Activated naive CD4-positive, alpha-beta T cell treated with Interleukin-2 at 50 U/mL for 16 hours (primary cell): ENCODE results near the gene RUNDC3A.
"Not testable (repeated sequence)": the region's sequence is repeated elsewhere in the genome, so short reads cannot be mapped to it uniquely, and the experiment has no call there.

Experiments
- DNase-seq: peaks from one replicate; pipeline ENCODE4 v3.0.0-alpha.2; 2020

Gene RUNDC3A

DNA sequence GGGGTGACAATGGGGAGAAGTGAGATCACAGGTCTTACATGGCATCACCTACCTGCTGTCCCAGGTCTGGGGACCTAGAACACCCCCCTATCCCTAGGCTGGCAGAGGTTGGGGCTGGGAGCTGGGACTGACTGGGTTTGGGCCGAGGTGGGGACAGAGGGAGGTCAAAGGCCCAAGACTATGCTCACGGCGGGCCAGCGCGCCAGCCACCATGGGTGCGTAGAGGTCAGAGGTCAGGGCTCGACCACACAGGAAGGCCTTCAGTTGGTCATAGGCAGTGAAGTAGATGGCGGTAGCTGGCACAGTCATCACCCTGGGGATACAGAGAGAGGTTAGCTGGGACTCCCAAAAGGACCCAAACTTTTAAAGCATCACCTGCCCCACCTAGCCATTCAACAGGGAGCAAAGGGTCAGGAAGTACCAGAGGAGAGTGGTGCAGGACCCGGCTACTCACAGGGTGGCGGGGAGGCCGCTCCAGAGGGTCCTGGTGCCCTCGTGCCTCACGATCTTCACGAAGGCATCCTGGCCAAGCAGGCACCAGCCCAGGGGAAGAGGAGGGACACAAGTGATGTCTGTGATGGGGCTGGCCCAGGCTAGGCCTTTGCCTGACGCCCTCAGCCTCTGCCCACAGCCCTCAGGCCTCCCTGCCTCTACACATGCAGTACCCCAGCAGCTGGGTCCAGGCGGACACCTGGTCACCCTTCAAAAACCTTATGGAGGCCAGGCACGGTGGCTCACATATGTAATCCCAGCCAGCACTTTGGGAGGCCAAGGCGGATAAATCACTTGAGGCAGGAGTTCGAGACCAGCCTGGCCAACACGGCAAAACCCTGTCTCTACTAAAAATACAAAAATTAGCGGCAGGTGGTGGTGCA, 13.1 kb downstream of the RUNDC3A start:
- DNase-seq: no peak

DNA sequence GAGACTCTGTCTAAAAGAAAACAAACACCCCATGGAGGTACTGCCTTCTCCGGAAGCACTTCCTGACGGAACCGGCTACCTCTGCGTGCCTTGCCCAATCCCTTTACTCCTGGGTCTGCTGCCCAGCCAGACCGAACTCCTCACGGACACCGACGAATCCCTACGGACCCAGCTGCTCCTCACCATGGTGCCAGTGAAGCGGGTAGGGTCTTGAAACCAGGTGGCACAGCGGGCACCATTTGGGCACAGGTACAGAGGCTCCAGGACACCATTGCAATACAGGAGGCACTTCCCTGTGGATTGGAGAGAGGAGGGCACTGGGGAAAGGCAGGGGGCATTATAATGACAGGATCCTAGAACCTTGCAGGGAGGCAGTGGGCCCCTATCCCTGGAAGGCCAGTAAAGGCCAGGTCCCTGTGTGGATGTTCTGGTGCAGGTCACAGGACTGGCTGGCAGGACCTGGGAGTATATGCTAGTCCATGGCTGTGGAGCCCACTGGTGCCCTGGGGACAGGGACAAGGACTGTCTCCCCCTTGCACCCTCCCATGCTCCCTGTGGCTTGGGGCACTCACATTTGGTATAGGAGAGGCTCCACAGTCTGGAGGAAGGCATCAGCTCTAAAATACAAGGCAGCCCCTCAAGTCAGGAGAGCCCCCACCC, 14.0 kb downstream of the RUNDC3A start:
- DNase-seq: no peak

DNA sequence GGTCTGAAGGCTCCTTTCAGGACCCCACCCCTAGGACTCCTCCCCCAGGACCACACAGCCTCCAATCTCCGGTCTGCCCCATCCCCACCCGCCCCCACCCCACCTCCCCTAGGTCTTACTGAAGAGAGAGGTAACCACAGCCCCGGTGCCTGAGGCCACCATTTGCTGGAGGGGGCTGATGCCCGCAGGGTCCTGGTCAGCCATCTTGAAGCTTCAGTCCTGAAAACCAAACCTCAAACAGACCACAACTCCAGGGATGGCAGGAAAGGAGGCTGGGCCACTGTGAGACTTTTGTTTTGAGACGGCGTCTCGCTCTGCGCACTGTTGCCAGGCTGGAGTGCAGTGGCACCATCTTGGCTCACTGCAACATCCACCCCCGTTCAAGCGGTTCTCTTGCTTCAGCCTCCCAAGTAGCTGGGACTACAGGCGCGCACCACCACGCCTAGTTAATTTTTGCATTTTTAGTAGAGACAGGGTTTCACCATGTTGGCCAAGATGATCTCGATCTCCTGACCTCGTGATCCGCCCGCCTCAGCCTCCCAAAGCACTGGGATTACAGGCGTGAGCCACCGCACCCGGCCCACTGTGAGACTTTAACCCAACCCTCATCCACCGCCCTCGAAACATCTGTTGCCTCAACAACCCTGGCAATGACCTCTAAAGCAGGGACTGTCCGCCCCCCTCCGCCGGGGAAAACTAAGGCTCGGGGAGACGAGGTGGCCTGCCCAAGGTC, 15.1 kb downstream of the RUNDC3A start:
- DNase-seq: no peak

DNA sequence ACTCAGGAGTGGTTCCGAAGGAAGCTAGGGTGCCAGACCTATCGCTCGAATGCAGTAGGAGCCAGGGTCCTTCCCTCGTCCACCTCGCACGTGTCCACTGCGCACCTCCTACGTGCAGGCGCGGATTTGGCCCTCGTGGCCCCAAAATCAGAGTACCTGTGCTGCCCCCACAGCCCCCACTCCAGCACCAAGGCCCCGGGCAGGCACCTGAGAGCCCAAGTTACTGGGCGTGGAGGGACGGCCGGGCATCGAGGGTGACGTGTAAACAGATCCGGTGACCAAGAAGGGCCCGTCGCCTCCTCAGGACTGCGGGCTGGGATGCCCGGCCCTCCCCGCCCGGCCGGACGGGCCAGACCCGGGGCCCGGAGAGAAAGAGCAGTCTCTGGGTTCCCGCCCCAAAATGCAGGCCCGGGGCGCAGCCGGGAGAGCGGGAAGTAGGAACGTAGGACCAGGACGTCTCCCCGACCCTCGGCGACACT, 15.7 kb downstream of the RUNDC3A start:
- DNase-seq: no peak

DNA sequence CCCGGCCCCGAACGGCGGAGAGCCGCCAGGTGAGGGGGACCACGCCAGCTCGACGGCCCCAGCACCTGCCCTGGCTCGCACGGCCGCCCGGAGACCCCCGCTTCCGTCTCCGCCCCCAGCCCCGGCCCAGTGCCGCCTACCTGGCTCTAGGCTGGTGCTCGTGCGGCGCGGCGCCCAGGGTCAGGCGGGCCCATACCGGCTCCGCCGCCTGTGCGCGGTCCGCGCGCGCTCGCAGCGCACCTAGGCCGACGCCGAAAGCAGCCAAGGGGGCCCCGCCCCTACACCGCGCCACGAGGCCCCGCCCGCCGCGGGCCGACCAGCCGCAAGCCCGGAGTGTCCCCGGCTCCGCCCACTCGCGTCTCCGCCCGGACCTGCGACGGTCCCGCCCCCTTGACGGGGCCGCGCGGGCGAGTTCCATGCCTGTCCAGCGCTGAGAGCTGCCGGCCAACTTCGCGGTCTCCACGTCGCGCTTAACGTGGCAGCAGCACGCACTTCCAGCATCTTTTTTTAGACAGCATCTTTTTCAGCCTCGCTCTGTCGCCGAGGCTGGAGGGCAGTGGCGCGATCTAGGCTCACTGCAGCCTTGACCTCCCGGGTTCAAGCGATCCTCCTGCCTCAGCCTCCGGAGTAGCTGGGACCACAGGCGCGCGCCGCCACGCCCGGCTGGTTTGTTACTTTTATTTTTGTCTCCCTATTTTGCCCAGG, 16.3 kb downstream of the RUNDC3A start, which contains the start of gene SLC25A39:
Gene SLC25A39, minus strand, starts transcription at position 253 of the 705 bp plus-strand sequence. CDS start 1,261 bp downstream, outside the sequence.
- peak; percentile 96 for DNase-seq

DNA sequence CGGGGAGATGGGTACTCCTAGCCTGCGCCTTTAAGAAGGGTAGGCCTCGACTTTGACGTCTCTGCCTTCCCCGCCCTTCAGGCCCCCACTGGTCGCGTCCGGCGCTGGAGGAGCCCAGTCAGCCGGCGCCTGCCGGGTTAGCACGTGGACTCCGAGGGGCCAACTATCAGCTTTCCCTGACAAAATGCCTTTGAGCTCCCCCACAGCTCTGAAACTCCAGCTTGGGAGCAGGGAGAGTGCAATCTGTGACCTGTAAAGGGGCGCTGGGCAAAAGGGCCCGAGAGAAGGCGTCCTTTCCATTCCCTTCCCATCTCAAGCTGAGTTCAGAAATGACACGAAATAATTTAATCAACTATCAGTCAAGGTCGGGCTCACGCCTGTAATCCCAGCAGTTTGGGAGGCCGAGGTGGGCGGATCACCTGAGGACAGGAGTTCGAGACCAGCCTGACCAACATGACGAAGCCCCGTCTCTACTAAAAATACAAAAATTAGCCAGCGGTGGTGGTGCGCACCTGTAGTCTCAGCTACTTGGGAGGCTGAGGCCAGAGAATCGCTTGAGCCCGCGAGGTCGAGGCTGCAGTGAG, 18.6 kb downstream of the RUNDC3A start:
- peak; percentile 94 for DNase-seq

DNA sequence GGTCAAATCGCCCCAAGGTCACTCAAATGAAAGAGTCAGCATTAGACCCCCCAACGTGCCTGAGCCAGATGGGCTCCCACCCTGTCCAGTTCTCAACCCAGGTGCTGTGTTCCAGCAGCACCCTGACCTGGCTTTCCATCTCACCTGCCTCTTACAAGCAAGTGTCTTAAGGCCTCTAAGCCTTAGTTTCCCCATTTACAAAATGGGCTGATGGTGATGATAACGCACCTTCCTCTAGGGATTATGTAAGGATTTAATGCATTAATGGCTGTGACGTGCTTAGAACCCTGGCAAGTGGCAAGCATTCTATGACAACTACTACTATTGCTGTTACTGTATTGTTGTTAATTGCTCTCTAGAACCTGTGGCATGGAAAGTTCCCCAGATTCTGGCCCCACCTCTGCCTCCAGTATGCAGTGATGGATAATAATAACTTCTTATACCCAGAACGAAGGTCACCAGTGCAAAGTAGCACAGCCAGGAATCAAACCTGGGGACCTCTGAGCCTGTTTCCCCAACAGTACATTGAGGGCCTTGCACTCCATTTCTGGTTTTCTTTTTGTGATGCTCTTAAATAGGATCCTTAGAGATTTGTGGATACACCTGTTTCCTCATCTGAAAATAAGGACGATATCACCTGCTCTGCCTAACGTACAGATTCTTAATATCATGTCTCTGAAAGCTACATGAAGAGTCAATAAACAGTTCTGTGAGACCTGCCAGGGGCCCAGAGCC, 19.5 kb downstream of the RUNDC3A start:
- DNase-seq: no peak

DNA sequence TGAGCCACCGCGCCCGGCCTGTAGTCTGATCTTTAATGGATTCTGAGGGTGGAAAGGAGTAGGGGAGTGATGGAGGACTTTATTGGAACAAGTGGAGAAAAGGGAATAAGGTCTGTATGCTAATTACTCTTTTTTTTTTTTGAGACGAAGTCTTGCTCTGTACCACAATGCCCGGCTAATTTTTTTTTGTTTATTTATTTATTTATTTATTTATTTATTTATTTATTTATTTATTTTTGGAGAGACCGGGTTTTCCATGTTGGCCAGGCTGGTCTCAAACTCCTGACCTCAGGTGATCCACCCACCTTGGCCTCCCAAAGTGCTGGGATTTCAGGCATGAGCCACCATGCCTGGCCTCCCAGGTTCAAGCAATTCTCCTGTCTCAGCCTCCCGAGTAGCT, 21.1 kb downstream of the RUNDC3A start:
- not testable (repeated sequence) for DNase-seq

DNA sequence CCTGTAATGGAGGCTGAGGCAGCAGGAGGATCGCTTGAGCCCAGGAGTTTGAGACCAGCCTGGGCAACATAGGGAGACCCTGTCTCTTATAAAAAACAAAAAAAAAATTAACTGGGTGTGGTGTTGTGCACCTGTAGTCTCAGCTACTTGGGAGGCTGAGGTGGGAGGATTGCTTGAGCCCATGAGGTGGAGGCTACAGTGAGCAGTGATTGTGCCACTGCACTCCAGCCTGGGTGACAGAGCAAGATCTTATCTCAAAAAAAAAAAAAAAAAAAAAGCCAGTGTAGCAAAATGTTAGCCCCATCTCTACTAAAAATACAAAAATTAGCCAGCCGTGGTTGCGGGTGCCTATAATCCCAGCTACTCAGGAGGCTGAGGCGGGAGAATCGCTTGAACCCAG, 21.9 kb downstream of the RUNDC3A start:
- DNase-seq: not testable (repeated sequence)

DNA sequence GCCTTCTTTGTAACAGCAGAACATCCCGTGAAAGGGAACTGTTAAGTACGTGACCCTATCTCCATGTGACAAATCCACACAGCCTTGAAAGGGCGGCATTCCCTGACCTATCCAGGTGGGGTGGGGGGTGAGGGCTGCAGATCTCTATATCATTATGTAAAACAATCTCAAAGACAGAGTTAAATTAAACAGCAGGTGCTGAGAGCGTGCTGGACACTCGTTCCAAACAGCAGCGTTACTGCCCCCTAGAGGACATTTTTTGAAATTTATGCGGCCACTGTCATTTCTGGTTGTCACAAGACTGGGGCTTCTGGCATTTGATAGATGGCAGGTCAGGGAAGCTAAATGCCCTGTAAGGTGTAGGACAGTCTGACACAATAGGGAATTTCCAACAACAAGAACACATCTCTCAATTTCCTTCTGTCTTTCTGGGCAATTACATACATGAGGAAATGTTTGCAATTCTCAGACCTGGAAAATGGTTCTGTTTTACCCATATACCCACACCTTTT, 22.9 kb downstream of the RUNDC3A start:
- DNase-seq: peak; percentile 65

DNA sequence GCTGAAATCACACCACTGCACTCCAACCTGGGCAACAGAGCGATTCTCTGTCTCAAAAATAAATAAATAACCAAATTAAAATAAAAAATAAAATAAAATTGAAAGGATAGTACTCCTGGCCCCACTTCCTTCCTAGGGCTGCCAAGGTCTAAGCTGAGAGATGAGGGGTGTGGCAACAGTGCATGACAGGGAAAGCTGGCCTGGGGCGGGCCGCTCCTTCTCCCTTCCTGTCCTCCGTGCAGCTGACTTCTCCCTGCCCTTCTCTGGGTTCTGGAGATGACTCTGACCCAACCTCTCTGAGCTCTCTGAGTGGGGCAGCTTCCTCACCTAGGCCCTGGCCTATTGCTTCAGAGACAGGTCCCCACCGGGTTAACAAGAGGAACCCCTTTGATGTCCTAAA, 25.0 kb downstream of the RUNDC3A start:
- no peak for DNase-seq

DNA sequence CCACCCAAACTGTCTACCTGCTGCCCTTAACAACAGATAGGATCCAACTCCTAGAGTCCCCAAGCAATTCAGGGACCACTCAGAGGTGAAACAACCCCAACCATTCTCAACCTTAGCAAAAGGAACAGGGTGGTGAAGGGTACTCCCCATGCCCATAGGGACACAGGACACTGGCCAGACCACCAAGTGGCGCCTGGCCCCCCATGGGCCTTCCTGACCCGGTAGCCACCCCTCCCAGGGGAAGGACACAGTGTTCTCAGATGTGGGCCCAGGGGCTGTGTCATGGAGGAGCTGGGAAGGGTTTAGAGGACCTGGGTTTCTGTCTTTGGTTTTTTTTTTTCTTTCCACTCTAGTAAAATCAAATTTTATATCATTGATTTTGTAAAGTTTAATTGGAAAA, 25.9 kb downstream of the RUNDC3A start:
- no peak for DNase-seq

DNA sequence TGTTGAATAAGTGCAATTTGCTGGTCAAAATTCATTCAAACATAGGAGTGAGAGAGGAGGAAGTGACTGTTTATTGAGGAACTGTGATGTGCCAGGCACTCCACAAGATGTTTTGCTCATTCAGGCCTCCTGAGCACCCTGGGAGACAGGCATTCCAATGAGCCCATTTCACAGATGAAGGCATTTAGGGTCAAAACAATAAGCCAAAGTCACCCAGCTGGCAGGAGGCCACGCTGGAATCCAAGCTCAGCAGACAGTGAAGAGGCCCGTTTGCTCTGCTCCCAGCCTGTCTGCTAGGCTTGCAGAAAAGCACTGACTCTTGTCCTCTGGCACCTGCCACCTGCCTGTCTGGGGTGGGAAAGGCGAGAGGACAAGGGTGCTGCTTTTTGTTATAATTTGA, 26.3 kb downstream of the RUNDC3A start:
- DNase-seq: no peak

DNA sequence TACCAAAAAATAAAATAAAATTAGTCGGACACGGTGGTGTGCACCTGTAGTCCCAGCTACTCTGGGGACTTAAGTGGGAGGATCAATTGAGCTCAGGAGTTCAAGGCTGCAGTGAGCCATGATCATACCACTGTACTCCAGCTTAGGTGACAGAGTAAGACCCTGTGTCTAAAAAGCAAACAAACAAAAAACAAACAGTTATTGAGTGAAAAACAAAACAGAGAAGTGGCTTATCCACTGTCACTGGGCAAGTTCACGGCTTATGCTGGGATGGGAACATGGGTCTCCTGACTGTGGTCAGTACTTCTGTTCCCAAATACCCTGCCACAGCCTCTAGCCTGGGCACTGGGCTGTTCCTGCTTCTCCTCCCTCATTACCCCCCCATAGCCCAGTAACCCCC, 27.2 kb downstream of the RUNDC3A start:
- no peak for DNase-seq

DNA sequence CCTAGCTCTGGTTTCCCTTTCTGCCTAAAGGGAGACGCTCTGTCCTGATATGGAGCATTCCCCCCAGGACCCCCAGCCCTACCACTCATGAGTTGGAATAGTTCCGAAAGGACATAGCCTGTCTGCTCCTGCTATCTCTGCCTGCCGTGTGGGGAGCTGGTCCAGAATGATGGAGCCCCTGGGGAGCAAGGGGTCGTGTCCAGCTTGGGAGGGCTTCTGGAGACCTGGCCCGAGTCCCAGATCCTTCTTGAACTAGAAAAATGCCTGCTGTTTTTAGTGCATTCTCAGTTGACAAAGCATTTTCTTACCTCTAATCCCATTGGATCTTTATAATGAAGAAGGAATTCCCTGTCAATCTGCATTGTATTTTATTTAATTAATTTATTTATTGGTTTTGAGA, 27.6 kb downstream of the RUNDC3A start:
- no peak for DNase-seq

DNA sequence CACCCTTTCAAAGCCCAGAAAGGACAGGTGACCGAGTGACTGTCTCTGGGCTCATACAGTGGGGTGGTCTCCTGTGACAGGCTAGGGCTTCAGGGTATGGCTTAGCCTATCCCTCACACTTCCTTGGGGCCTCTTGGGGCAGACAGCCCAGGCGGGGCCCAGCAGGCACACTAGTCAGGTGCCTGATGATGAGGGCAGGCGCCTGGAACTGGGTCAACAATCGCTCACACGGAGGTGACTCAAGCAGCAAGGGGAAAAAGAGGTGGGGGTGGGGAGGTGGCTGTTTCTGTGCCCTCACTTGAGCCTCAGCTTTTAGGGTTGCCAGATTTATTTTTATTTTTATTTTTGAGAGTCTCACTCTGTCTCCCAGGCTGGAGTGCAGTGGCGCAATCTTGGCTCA, 30.3 kb downstream of the RUNDC3A start:
- peak; percentile 23 for DNase-seq

DNA sequence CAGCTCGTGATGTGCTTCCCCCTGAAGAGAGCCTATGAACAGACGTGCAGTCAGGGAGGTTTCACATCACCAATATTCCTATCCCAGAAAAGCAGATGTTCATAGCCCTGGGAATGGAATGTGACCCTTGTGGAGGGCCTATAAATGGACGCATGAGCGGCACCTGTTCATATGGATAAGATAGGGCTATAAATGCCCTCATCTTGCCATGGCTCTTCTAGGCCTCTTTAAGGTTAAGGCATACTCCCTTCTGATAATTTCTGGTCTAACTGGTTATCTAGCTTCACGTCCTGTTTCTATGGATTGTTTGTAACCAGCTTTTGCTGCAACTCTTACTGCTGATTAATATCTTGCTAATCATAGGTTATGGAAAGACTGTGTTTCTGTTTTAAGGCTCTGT, 32.2 kb downstream of the RUNDC3A start:
- DNase-seq: not testable (repeated sequence)

DNA sequence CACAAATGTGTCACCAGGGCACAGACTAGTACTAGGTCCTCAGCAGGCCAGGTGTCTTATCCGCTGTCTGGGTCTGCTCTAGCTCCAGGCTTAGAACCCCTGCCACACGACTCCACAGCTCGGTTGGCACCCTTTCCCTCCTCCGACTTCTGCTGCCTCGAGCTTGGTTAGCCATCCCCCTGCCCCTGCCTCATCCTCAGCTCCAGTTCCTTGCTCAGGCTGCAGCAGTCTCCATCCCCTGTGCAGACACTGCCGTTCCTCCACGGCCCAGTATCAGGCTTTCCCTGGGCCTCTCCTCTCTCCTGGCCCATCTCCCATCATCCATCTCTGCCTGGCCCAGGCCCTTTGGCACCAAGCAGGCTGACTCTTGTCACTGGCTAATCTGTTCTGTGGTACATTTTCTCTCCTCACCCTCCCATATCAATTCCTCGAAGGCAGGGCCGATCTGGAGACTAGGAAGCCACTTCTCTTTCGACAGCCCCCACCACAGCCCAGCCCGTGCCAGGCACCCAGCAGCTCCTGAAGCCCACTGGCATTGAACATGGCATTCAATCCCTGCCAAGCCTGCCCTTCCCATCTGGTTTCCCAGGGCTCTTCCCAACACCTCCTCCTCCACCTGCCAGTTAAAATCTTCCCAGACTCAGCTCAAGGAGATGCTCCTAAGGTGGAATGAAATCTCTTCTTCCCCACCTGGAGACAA, 35.3 kb downstream of the RUNDC3A start:
- DNase-seq: no peak

DNA sequence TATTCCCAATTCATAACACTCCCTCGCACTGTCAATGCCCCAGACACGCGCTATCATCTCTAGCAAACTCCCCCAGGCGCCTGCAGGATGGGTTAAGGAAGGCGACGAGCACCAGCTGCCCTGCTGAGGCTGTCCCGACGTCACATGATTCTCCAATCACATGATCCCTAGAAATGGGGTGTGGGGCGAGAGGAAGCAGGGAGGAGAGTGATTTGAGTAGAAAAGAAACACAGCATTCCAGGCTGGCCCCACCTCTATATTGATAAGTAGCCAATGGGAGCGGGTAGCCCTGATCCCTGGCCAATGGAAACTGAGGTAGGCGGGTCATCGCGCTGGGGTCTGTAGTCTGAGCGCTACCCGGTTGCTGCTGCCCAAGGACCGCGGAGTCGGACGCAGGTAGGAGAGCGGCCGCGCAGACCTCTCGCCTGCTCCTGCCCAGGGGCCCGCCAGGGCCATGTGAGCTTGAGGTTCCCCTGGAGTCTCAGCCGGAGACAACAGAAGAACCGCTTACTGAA, 36.6 kb downstream of the RUNDC3A start, which contains the start of gene GRN:
Gene GRN, plus strand, starts transcription at position 364 of the 515 bp plus-strand sequence. CDS start 3,863 bp downstream, outside the sequence.
- peak; percentile 88 for DNase-seq

DNA sequence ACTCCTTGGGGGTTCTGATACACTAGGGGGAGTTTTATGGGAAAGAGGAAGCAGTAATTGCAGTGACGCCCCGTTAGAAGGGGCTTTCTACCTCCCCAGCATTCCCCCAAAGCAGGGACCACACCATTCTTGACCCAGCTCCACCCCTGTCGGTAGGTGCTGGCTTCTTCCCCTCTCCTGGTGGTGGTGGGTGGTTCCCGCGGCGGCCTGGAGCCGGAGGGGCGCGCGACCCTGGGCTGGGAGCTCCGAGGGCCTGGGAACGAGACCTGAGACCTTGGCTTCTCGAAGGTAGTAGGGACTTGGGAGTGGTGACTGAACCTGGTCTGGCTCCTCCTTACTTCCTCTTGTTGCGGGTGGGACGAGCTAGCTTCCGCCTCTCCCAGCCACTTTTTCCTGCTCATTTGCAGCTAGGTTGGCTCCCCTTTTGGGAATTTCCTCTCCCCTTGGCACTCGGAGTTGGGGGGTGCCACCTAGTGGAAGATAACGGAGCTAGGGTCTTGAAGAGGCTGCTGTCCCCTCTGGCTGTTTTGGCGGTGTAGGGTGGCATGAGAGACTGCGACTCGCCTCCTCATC, 37.1 kb downstream of the RUNDC3A start:
- DNase-seq: peak; percentile 53
